Jurkat, Clone E6-1 (cell line): ENCODE results near the gene NUP107.

Experiments used
- DNase-seq: peaks from one replicate; pipeline ENCODE4 v3.0.0-alpha.2; 2011; ENCODE audit warnings: low read depth, low spot score
- H3K4me3 ChIP-seq: 2 replicates; pipeline ENCODE4 v1.5.1; 2011; ENCODE audit warnings: mild to moderate bottlenecking, low read length, control low read depth, moderate library complexity

Gene NUP107

DNA sequence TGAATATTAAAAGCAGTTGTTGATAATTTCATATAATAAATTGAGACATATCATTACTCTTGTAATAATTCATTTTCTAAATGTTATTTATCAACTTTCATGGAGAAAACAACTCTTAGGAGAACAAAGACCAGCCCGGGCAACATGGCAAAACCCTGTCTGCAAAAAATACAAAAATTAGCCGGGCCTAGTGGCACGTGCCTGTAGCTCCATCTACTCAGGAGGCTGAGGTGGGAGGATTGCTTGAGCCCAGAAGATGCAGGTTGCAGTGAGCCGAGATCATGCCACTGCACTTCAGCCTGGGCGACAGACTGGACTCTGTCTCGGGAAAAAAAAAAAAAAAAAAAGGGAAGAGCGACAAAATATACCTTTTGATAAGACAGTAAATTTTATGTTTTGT, 80.4 kb downstream of the NUP107 start:
- DNase-seq: no peak
- H3K4me3 ChIP-seq: no peak overlapping the region

DNA sequence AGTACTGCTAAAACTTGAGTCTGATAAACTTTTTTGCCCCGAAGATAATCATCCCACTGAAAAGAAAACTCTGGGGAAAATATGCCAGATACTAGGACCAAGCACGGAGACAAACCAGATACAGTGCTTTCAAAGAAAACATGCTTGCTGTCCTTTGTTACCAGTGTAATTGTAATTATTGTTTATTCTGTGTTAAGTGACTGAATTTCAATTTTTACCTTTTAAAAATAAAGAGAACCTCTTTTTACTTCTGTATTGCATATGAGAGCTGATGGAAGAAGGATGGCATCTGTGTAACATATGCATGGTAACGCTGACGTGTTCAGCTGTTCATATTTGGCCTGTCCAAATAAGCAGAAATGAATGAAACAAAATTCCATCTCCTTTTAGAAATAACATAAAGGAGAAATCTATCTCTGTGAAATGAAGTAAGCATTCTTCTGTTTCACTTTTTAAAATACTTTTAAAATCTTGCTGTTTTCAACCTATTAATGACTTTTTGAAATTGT, 81.7 kb downstream of the NUP107 start:
- no peak overlapping the region for H3K4me3 ChIP-seq
- no peak for DNase-seq

DNA sequence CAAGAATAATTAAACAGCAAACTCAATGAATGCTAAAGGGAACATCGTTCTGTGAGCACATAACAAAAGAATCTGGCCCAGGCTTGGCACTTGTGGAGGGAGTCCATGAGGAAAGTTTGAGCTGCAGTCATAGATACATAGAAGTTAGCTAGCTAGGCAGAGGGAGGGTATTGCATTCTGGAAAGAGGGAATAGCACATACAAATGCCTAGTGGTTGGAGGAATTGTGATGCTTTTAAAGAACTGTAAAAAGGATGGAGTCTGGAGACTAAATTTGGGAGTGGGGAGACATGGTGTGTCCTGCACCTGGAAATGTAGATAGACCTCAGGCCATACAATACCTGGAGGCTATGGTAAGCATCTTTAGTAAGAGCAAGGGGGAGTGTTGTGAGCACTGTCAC, 83.2 kb downstream of the NUP107 start:
- H3K4me3 ChIP-seq: no peak overlapping the region
- DNase-seq: no peak

DNA sequence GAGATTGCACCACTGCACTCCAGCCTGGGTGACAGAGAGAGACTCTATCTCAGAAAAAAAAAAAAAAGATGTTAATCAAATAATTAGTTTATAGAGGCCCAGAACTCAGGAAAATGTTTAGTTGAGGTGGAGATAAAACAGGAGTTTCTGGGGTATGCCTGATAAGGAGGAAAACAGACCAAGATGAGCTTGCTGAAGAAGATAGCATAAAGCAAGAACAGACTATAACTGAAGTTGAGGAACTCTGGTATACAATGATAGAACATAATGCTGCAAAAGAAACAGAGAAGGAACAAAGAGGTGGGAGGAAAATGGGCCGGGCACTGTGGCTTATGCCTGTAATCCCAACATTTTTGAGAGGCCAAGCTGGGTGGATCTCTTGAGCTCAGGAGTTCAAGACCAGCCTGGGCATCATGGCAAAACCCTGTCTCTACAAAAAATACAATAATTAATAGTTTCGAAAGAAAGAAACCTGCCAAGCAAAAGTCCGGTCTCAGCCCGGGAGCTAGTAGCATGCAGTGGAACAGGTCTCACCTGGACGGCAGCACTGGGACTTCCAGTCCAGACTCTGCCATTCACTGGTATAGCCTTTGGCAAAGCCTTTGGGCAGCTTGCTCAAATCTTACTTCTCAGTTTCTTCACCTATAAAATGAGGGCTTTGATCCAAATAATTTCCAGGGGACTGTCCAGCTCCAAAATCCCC, 84.6 kb downstream of the NUP107 start:
- no peak for DNase-seq
- no peak overlapping the region for H3K4me3 ChIP-seq

DNA sequence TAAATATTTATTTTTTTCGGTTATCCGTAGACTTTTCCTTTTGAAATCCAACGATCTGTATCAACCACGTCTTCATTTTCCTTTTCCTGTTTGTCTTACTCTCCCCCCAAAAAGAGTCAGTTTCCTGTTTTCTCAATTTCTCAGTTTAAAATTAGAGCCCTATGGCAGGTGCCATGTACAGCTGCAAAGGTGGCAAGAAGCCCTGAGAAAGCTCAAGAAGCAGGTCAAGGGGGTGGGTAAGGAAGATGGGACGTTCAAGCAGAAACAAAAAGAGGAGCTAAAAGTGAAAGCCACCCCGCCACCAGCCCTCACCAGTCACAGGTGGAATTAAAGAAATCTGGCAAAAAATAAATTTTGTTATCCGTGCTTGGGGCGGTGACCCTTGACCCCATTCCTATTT, 85.9 kb downstream of the NUP107 start:
- no peak for DNase-seq
- no peak overlapping the region for H3K4me3 ChIP-seq

DNA sequence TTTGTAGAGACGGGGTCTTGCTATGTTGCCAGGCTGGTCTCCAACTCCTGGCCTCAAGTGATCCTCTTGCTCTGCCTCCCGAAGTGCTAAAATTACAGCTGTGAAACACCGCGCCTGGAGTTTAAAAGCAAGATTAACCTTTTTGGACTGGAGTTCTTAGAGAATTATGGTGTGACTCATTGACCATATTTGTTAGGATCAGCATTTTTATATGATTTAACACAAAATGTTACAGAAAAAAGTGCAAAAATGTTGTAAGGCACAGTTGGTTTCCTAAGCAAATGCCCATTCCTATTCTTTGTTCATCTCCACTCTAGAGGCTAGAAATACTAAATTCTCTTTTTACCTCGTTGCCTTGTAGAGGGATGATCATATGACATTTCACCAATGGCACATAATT, 86.8 kb downstream of the NUP107 start:
- DNase-seq: no peak

DNA sequence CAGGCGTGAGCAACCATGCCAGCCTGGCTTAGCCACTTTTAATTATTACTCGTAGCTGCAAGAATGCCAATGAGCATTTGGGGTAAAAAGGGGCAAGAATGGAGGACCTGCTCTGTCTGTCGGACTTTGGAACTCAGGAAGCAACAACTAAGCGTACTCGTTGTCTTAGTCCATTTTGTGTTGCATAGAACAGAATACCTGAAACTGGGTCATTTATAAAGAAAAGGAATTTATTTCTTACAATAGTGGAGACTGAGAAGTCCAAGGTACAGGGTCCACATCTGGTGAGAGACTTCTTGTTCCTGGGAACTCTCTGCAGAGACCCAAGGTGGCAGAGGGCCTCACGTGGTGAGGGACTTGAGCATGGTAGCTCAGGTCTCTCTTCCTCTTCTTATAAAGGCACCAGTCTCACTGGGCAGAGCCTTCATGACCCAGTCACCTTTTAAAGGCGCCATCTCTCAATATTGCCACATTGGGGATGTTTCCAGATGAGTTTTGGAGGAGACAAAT, 88.4 kb downstream of the NUP107 start:
- no peak overlapping the region for H3K4me3 ChIP-seq

More for the DNA sequence above, 86.8 kb downstream of the NUP107 start:
- no peak overlapping the region for H3K4me3 ChIP-seq

DNA sequence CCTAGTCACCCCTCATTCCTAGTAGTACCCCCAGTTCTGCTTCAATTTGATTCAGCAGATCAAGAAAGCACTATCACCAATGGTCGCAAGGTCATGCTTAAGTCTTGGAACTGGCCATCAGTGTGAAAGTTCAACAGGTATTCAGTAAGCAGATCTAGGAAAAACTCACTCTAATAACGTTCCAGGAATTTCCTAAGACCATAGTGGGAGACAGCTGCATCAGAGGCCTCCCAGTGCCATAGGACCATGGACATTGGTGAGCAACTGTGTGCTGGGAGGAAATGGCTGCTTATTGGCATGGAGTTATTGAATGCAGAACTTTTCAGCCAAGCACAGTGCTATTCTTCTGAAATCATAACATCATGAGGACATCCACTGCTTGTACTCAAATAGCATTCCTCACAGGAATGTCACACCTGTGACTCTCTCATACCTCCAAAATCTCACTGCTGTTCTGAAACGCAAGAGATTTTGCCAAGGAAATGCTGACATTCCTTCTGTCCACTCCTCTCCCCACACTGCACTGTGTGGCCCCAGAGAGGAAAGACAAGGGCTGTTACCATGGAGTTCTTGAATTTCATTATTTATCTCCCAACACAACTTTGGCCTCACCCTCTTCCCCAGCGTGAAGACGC, 90.3 kb downstream of the NUP107 start:
- no peak overlapping the region for H3K4me3 ChIP-seq
- no peak for DNase-seq

More for the DNA sequence above, 88.4 kb downstream of the NUP107 start:
- no peak for DNase-seq

DNA sequence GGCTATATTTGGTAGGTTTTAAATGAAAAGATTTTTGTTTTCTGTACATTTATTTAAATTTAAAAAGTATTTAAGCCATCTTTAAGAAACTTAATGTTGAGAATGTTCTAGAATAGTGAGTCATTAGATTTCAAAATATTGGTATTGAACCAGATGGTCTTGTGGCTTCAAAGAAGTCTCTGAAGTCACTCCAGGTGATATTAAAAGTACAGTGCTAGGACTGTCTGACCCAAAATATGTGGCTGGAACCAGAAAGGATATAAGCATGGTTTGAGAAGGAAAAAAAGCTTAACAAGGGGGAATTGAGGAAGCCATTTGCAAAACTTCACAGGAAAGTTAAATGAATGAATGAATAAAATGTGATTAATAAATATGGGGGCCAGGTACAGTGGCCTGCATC, 92.5 kb downstream of the NUP107 start:
- no peak for DNase-seq
- no peak overlapping the region for H3K4me3 ChIP-seq

DNA sequence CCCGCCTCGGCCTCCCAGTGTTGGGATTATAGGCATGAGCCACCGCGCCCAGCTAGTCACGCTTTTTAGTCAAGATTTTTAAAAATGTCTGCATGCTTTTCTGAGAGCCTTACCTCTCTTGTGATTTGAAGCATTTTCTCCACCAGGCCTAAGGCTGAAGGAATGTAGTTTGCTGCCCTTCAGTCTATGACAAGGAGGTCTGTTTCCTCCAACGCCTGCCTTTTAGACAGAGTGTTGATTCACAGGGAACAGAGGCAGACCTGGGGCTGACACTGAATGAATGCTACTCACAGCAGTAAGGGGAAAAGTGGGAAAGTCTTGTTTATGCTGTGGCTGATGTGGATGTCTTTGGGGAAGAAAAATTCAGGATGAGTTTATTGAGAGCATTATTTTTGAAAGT, 94.0 kb downstream of the NUP107 start:
- DNase-seq: no peak
- H3K4me3 ChIP-seq: no peak overlapping the region

DNA sequence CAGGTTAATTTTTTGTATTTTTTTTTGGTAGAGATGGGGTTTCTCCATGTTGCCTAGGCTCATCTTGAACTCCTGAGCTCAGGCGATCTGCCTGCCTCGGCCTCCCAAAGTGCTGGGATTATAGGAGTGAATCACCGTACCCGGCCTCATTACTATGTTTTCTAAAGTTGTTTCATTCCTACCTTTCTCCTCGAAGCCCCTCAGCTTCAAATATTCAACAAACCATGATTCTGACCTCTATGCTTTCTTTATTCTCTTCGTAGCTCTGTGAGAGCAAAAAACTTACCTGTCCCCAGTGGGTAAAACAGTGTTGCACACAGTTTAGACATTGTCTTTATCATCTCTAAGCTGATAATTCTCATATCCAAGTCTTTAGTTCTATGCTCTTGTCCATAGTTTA, 95.0 kb downstream of the NUP107 start:
- H3K4me3 ChIP-seq: no peak overlapping the region
- DNase-seq: no peak

DNA sequence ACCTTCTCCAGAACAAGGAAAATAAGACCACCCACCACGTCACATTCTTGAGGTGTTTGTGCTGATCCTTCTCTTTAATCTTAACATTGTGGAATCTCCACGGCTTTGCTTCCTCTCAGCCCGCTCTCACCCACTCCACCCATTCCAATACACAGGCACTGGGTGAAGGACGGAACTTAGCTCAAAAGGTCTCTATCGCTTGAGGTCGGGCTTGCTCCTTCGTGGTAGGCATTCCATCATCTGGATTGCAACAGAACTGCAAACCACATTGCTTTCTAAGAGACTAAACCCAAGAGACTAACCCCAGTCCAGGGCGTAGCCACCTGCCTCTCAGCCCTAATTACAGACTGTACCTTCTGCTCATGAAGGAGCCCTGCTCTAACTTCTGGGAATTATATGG, 97.2 kb downstream of the NUP107 start:
- H3K4me3 ChIP-seq: no peak overlapping the region
- DNase-seq: no peak

DNA sequence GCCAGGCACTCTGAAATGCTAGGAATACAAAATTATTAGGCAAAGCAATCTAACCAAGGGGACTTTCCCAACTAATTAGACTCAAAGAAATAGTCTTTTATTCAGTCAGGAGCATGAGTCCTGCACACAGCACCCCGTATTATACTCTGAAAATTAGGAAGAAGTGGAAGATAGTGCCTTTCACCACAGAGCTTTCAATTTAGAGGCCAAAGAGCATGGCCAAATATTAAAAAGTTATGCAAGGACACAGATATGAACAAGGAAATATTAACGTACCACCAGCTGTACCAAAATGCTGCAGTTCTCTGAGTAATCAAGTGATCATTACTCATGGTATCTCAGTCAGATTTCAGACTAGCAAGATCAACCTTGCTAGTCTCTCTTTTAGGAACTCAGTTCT, 98.6 kb downstream of the NUP107 start:
- H3K4me3 ChIP-seq: no peak overlapping the region
- no peak for DNase-seq

DNA sequence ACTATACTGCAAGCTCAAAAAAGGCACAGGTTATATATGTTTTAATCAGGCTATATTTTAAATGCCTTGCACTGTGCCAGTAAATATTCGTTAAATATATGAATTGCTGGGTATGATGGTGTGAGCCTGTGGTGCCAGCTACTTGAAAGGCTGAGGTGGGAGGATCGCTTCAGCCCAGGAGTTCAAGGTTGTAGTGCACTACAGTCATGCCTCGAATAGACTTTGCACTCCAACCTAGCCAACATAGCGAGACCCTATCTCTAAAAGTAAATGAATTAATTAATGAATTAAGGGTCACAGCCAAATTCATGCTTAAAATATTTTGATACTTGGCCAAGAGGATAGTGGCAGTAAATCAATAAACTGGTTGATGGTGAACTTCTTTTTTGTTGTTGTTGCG, 99.0 kb downstream of the NUP107 start:
- DNase-seq: no peak
- no peak overlapping the region for H3K4me3 ChIP-seq

DNA sequence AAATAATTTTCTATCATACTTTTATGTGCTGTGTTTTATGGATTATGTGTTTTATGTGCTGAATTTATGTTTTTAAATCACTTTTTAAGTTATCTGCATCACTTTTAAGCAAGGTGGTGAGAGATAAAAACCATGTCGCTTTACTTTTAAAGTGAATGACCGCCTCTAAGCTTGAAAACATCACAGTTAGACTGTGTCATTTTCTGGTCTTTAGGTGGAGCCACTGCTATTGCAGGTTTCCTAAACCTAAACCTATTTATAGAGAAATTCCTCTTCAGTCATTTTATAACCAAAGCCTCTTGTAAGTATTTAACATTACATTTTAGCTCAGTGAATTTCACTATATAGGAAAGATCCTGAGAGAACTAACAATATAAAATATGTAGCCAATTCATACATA, 100.2 kb downstream of the NUP107 start:
- DNase-seq: no peak
- H3K4me3 ChIP-seq: no peak overlapping the region

DNA sequence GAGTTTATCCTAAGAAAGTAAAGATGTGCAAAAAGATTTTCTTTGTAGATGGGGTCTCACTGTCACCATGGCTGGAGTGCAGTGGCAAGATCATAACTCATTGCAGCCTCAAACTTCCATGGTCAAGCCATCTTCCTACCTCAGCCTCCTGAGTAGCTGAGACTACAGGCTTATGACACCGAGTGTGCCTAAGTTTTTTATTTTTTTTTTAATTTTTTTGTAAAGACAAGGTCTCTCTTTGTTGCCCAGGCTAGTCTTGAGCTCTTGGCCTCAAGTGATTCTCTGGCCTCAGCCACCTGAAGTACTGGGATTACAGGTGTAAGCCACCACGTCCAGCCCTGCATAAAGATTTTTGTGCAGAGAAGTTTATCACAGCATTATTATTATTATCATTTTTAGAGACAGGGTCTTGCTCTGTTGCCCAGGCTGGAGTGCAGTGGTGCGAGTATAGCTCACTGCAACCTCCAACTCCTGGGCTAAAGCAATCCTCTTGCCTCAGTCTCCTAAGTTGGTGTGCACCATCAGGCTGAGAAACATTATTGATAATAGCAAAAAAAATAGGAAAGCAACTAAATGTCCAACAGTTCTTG, 101.9 kb downstream of the NUP107 start:
- no peak for DNase-seq
- no peak overlapping the region for H3K4me3 ChIP-seq

DNA sequence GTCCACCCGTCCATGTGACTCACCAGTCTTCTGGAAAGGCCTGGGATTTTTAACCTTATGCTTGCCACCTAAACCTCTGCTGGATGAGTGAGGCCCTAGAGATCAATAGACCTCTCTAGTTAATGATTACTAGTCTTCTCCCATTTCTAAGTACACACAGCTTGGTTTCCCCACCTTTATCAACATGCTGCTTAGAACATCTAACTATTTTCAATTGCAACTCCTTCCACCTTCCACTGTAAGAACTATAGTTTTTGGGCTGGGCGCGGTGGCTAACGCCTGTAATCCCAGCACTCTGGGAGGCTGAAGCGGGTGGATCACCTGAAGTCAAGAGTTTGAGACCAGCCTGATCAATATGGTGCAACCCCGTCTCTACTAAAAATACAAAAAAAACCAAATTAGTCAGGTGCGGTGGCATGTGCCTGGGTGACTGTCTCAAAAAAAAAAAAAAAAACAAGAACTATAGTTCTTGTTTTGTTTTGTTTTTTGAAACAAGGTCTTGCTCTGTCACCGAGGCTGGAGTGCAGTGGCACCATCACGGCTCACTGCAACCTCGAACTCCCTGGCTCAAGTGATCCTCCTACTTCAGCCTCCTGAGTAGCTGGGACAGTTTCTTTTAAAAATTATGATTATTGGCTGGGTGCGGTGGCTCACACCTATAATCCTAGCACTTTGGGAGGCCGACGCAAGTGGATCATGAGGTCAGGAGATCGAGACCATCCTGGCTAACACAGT, 102.5 kb downstream of the NUP107 start:
- DNase-seq: no peak
- no peak overlapping the region for H3K4me3 ChIP-seq

DNA sequence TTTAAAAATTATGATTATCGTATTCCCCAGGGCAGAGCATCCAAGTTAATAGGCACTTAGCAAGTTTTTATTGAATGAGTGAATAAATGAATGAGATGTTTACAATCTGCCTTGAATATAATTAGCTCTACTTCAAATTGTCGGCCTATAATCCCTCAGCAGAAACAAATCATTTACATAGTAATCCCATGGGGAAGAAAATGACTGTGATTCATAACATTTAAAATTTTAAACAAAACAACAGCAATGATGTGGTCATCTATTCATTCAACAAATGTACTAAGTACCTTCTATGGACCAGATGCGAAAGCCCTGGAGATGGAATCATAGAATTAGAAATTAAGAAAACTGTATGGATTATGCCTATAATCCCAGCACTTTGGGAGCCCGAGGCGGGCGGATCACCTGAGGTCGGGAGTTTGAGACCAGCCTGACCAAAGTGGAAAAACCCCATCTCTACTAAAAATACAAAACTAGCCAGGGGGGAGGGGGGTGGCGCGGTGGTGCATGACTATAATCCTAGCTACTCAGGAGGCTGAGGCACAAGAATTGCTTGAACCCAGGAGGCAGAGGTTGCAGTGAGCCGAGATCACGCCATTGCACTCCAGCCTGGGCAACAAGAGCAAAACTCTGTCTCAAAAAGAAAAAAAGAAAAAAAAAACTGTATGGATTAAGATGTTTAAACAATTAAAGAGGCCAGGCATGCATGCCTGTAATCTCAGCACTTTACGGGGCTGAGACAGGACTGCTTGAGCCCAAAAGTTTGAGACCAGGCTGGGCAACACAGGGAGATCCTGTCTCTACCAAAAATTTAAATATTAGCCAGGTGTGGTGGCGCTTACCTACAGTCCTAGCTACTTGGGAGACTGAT, 103.5 kb downstream of the NUP107 start:
- no peak overlapping the region for H3K4me3 ChIP-seq
- DNase-seq: no peak

DNA sequence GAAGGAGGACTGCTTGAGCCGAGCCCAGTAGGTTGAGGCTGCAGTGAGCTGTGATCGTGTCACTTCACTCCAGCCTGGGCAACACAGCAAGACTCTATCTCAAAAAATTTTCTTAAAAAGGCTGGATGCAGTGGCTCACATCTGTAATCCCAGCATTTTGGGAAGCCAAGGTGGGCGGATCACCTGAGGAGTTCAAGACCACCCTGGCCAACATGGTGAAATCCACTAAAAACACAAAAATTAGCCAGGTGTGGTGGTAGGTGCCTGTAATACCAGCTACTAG, 104.1 kb downstream of the NUP107 start:
- DNase-seq: no peak
- H3K4me3 ChIP-seq: no peak overlapping the region
